HG03378 (cell line): ENCODE data around the gene MED23.

Experiments
- ATAC-seq: cut with Tn5 transposase; IDR thresholded peaks from one replicate; pipeline ENCODE4 v1.9.1; 2021; ENCODE audit warnings: mild to moderate bottlenecking, moderate library complexity; ENCODE audit not compliant: unreplicated experiment

MED23 gene

GRCh38 chr6:131627724-131628682, at the start of gene MED23:
MED23 (minus strand) TSS chr6:131628242; CDS start chr6:131628049, 193 bp downstream.
- ATAC-seq, result peak; percentile 93

- no peak for ATAC-seq
These were observed 45.1 kb upstream of the MED23 start for GRCh38 chr6:131673184-131673583.

GRCh38 chr6:131669891-131670290, 41.8 kb upstream of the MED23 start:
- no peak for ATAC-seq

GRCh38 chr6:131663578-131664165, 35.6 kb upstream of the MED23 start:
- ATAC-seq, result no peak

- no peak for ATAC-seq
These were observed 32.2 kb upstream of the MED23 start for GRCh38 chr6:131660195-131660594.

GRCh38 chr6:131658287-131658686, 30.2 kb upstream of the MED23 start:
- no peak for ATAC-seq

- no peak for ATAC-seq
These were observed 29.6 kb upstream of the MED23 start for GRCh38 chr6:131657630-131658111.

- no peak for ATAC-seq
These were observed 29.2 kb upstream of the MED23 start for GRCh38 chr6:131657222-131657621.

- ATAC-seq, result no peak
These were observed 28.6 kb upstream of the MED23 start for GRCh38 chr6:131656667-131657066.

GRCh38 chr6:131655951-131656350, 27.9 kb upstream of the MED23 start:
- ATAC-seq, result no peak

- ATAC-seq, result no peak
These were observed 27.3 kb upstream of the MED23 start for GRCh38 chr6:131655387-131655786.

- ATAC-seq, result no peak
These were observed 26.3 kb upstream of the MED23 start for GRCh38 chr6:131654326-131654725.

GRCh38 chr6:131652472-131652871, 24.4 kb upstream of the MED23 start:
- no peak for ATAC-seq

- no peak for ATAC-seq
These were observed 23.7 kb upstream of the MED23 start for GRCh38 chr6:131651782-131652181.

- no peak for ATAC-seq
These were observed 18.2 kb upstream of the MED23 start for GRCh38 chr6:131646249-131646670.

GRCh38 chr6:131645846-131646245, 17.8 kb upstream of the MED23 start:
- no peak for ATAC-seq

GRCh38 chr6:131644921-131645320, 16.9 kb upstream of the MED23 start:
- ATAC-seq, result no peak

- no peak for ATAC-seq
These were observed 15.9 kb upstream of the MED23 start for GRCh38 chr6:131643855-131644460.

GRCh38 chr6:131642987-131643611, 15.1 kb upstream of the MED23 start:
- ATAC-seq, result no peak

- ATAC-seq, result no peak
These were observed 14.5 kb upstream of the MED23 start for GRCh38 chr6:131642565-131642964.

- ATAC-seq, result no peak
These were observed 13.5 kb upstream of the MED23 start for GRCh38 chr6:131641554-131641953.
